PC-9 (cell line): ENCODE data around the gene SPAG17. TPM values are rescaled to one million over a fixed set of nuclear protein-coding genes. Genes with fewer than 3 reads are reported as not detected.

Source experiments
- BruUV-seq: library from RNA; stranded (reverse); fragments of 400-500 nt; replicated peaks from 2 replicates; lab custom pipeline; 2021; lab: Mats Ljungman, UMichigan
- CTCF ChIA-PET: fragments of 300-600 bp; sonication (Branson Sonifier 250); formaldehyde crosslinking; loops from one replicate; lab custom pipeline; 2022; ENCODE audit warnings: antibody characterized with exemption; lab: Charles Lee
- POLR2A ChIA-PET: fragments of 300-600 bp; sonication (Branson Sonifier 250); formaldehyde crosslinking; loops from one replicate; lab custom pipeline; 2022; ENCODE audit warnings: antibody characterized with exemption; ENCODE audit not compliant: unreplicated experiment; lab: Charles Lee
- DNase-seq, 2 experiments: peaks; one replicate each; pipeline versions ENCODE4 v3.0.0 to v3.0.0-alpha.2; 2015 to 2022; ENCODE audit warnings: mixed read lengths in 1 of 2
- H2AFZ ChIP-seq: fragments of 200-600 bp; sonication (generic); 2 replicates; pipeline ENCODE4 v1.8.1; 2017; ENCODE audit warnings: antibody characterized with exemption
- H3F3A ChIP-seq: fragments of 200-600 bp; sonication (generic); 2 replicates; pipeline ENCODE4 v1.8.1; 2017; ENCODE audit warnings: antibody characterized with exemption, mild to moderate bottlenecking, low read depth; ENCODE audit not compliant: insufficient read depth
- H3K27ac ChIP-seq: fragments of 200-600 bp; sonication (generic); 2 replicates; pipeline ENCODE4 v1.6.1; 2016; ENCODE audit warnings: mixed run types
- H3K27me3 ChIP-seq: fragments of 200-600 bp; sonication (generic); 2 replicates; pipeline ENCODE4 v1.6.1; 2016; ENCODE audit warnings: low read depth, mixed run types; ENCODE audit not compliant: insufficient read depth
- H3K36me3 ChIP-seq: fragments of 200-600 bp; sonication (generic); 2 replicates; pipeline ENCODE4 v1.6.1; 2016; ENCODE audit warnings: low read depth, mixed run types
- H3K4me1 ChIP-seq: fragments of 200-600 bp; sonication (generic); replicated peaks from 2 replicates; pipeline ENCODE4 v1.6.1; 2016; ENCODE audit warnings: mixed run types; ENCODE audit not compliant: insufficient read depth
- H3K4me2 ChIP-seq: fragments of 200-600 bp; sonication (generic); 2 replicates; pipeline ENCODE4 v1.6.1; 2017; ENCODE audit warnings: mixed run types
- H3K4me3 ChIP-seq: fragments of 200-600 bp; sonication (generic); 2 replicates; pipeline ENCODE4 v1.6.1; 2016; ENCODE audit warnings: mixed run types
- H3K79me2 ChIP-seq: fragments of 200-600 bp; sonication (generic); 2 replicates; pipeline ENCODE4 v1.6.1; 2017; ENCODE audit warnings: low read depth, mixed run types
- H3K9me2 ChIP-seq: fragments of 200-600 bp; sonication (generic); 2 replicates; pipeline ENCODE4 v1.8.1; 2017; ENCODE audit warnings: mild to moderate bottlenecking; ENCODE audit not compliant: insufficient read depth
- H3K9me3 ChIP-seq: fragments of 200-600 bp; sonication (generic); 2 replicates; pipeline ENCODE4 v1.8.1; 2016; ENCODE audit warnings: low read depth; ENCODE audit not compliant: insufficient read depth
- H4K20me1 ChIP-seq: fragments of 200-600 bp; sonication (generic); 2 replicates; pipeline ENCODE4 v1.8.1; 2017; ENCODE audit not compliant: insufficient read depth
- CTCF ChIP-seq: fragments of 200-600 bp; sonication (generic); conservative IDR thresholded peaks from 2 replicates; pipeline ENCODE4 v1.6.1; 2017; ENCODE audit warnings: mixed run types, antibody characterized with exemption, mild to moderate bottlenecking, moderate library complexity
- EZH2 ChIP-seq: fragments of 200-600 bp; sonication (generic); IDR thresholded peaks from 2 replicates; pipeline ENCODE4 v1.8.0; 2017; ENCODE audit warnings: antibody characterized with exemption, low read depth
- intact Hi-C: fragments of 100-400 bp; cut with micrococcal nuclease; formaldehyde crosslinking; loops from one replicate; pipeline ENCODE4 v1.10.0; 2022; ENCODE audit not compliant: unreplicated experiment
- total RNA-seq: library from RNA; stranded (reverse); gene quantifications from 2 replicates; pipeline ENCODE4 v1.2.3, GENCODE V29; 2021

The SPAG17 gene
- total RNA-seq, 1 experiment from 2014 or later: not detected

GRCh38 chr1:117967881-117968280 lies 217.1 kb downstream of the SPAG17 start:
- Histone ChIP-seq H3K36me3 (no peaks in the 10 kb centered on the region), H3K4me2 (no peak overlapping the region), H3K79me2 (no peaks in the 10 kb centered on the region), H3K9me2 (no peaks in the 10 kb centered on the region), H4K20me1 (no peaks in the 10 kb centered on the region), H3F3A (0 out of 2 replicates have a peak, but pooled peaks cover 6% of the 10 kb centered on the region), H2AFZ (no peak overlapping the region), H3K27ac (no peak overlapping the region), H3K27me3 (no peaks in the 10 kb centered on the region), H3K4me3 (no peak overlapping the region), H3K4me1 (no peaks in the 10 kb centered on the region), H3K9me3 (no peaks in the 10 kb centered on the region)
- POLR2A ChIA-PET: interaction anchor here (0.6 kb wide), 1 partner anchor 552 kb away, joined by 3 read pairs; no protein-coding TSS in a partner anchor
- TF ChIP-seq EZH2 (no peak), CTCF (no peak)
- DNase-seq: peak in 1 of 2 experiments; percentile 2
- CTCF ChIA-PET: no interaction called here
- BruUV-seq: no TSS peak
- intact Hi-C loops: no loop called here

- CTCF ChIA-PET: no interaction called here
- no peak overlapping the region for H3K4me3 ChIP-seq
- H3K36me3 ChIP-seq: no peaks in the 10 kb centered on the region
- no peaks in the 10 kb centered on the region for H3K9me2 ChIP-seq
- H2AFZ ChIP-seq: no peak overlapping the region
- POLR2A ChIA-PET: interaction anchor here (0.6 kb wide), 1 partner anchor 551 kb away, joined by 3 read pairs; no protein-coding TSS in a partner anchor
- no peaks in the 10 kb centered on the region for H4K20me1 ChIP-seq
- BruUV-seq: no TSS peak
- H3K4me1 ChIP-seq: no peaks in the 10 kb centered on the region
- H3K9me3 ChIP-seq: no peaks in the 10 kb centered on the region
- no peak overlapping the region for H3K4me2 ChIP-seq
- no peak for DNase-seq
- no peaks in the 10 kb centered on the region for H3K79me2 ChIP-seq
- no peak for TF ChIP-seq EZH2
- peak; percentile 32; the same call in 1 of the 2 replicates for TF ChIP-seq CTCF
- H3F3A ChIP-seq: 0 out of 2 replicates have a peak, but pooled peaks cover 6% of the 10 kb centered on the region
- intact Hi-C loops: no loop called here
- no peak overlapping the region for H3K27ac ChIP-seq
- H3K27me3 ChIP-seq: no peaks in the 10 kb centered on the region
These were observed 217.6 kb downstream of the SPAG17 start for GRCh38 chr1:117967477-117967876.

DNA sequence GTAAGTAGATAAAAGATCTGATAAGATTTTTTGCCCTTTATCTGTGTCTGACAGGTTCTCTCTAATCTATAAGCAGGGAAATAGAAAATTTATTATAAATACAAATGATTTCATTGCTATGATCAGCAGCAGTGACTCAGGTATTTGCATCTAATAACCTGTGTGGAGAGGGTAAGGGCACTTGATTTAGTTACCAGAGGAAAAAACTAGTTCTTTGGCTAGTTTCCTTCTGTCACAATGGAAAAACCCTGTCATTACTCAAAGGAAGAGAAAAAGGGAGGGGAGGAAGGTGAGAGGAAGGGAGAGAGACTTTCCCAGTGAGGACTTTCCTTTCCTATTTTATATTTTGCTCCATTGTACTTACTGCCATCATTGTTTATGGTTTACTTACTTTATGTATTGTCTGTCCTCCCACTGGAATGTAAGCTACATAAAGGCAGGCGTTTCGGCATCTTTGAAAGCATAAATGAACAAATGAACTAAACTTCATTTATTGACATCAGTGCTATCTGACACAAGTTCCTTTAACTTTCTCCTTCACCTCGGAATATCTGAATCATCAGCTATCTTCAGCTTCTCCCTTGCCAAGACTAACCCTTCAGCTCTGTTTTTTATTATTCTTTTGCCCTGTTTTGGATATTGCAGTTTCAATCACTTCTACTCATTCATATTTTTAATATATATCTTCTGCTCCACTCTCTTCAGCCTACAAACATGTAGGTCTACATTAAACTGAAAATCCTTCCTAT lies 220.6 kb downstream of the SPAG17 start:
- no peaks in the 10 kb centered on the region for H3K79me2 ChIP-seq
- no peak overlapping the region for H3K27ac ChIP-seq
- H3K4me3 ChIP-seq: no peak overlapping the region
- 0 out of 2 replicates have a peak, but pooled peaks cover 6% of the 10 kb centered on the region for H3F3A ChIP-seq
- no TSS peak for BruUV-seq
- no peaks in the 10 kb centered on the region for H3K9me3 ChIP-seq
- ChIA-PET POLR2A (no interaction called here), CTCF (no interaction called here)
- TF ChIP-seq EZH2 (no peak), CTCF (no peak)
- intact Hi-C loops: no loop called here
- H3K27me3 ChIP-seq: no peaks in the 10 kb centered on the region
- H4K20me1 ChIP-seq: no peaks in the 10 kb centered on the region
- peaks cover 16% of the 10 kb centered on the region for H3K36me3 ChIP-seq
- H3K4me2 ChIP-seq: no peak overlapping the region
- no peak overlapping the region for H2AFZ ChIP-seq
- no peaks in the 10 kb centered on the region for H3K4me1 ChIP-seq
- DNase-seq: no peak
- no peaks in the 10 kb centered on the region for H3K9me2 ChIP-seq
